Measurements from ENCODE around the gene CCDC40. TPM values are rescaled to one million over a fixed set of nuclear protein-coding genes. Genes with fewer than 3 reads are reported as not detected.

The CCDC40 gene
- total and polyA plus RNA-seq, 10 of the 15 experiments (the other 5 are each of a cell fraction or from before 2014, with no cell fraction given) = 0.06 to 0.10 TPM; not detected in 8

GRCh38 chr17:80115159-80115558, 78.7 kb downstream of the CCDC40 start:
- ChIA-PET RAD21 (ENCODE audit: unreplicated experiment) (no interaction called here), POLR2A (no interaction called here), SMC1A (ENCODE audit: uncharacterized antibody, unreplicated experiment) (no interaction called here), CTCF (no interaction called here)
- in situ Hi-C loops (cut with MboI) (no loop called here), intact Hi-C loops (cut with micrococcal nuclease; ENCODE audit: unreplicated experiment) (no loop called here)
- Histone ChIP-seq H3K9ac (ENCODE audit: control insufficient read depth, insufficient read depth, low read length) (no peak overlapping the region), H3K27me3 (replicated peaks in 1 of 2; ENCODE audit: control insufficient read depth in 2 of 2, insufficient read depth in 2 of 2, low read length in 1 of 2) (peaks cover 0 to 3% of the 10 kb centered on the region in 2 experiments; a peak in 2 of 4 replicates), H4K20me1 (ENCODE audit: control insufficient read depth, insufficient read depth) (no peaks in the 10 kb centered on the region), H3K79me2 (ENCODE audit: control insufficient read depth, insufficient read depth, low read length) (no peaks in the 10 kb centered on the region), H3K4me1 (ENCODE audit: control insufficient read depth, insufficient read depth, low read length) (no peaks in the 10 kb centered on the region), H3K4me2 (ENCODE audit: control insufficient read depth, insufficient read depth) (no peak overlapping the region), H3K36me3 (ENCODE audit: control insufficient read depth in 2 of 2, insufficient read depth in 2 of 2, low read length in 1 of 2) (no peaks in the 10 kb centered on the region), H3K27ac (ENCODE audit: control insufficient read depth, insufficient read depth) (no peak overlapping the region), H3K4me3 (no peak overlapping the region), H2AFZ (ENCODE audit: control insufficient read depth, low read depth, low read length) (no peak overlapping the region), H3K9me3 (replicated peaks; ENCODE audit: control insufficient read depth, insufficient read depth, low read length) (no peaks in the 10 kb centered on the region; the same call in 2 of the 3 replicates)
- no peak for TF ChIP-seq RELA (IDR thresholded peaks at IDR 0.05; ENCODE audit: borderline replicate concordance, partially characterized antibody)
- TF ChIP-seq ZSCAN29 (IDR thresholded peaks at IDR 0.05) = no peak
- no peak for TF ChIP-seq CBX3 (IDR thresholded peaks at IDR 0.05; ENCODE audit: borderline replicate concordance, low read depth)
- TF ChIP-seq STAT3 (IDR thresholded peaks at IDR 0.05; ENCODE audit: low read depth, low read length) = no peak
- no peak for TF ChIP-seq USF2 (IDR thresholded peaks at IDR 0.05; ENCODE audit: borderline replicate concordance, low read depth, low read length)
- TF ChIP-seq ELK1 (IDR thresholded peaks at IDR 0.05; ENCODE audit: low read depth, low read length) = no peak
- no peak for TF ChIP-seq IKZF2 (IDR thresholded peaks at IDR 0.05)
- DNase-seq (ENCODE audit: low read depth, low spot score) (no peak), FAIRE-seq (no peak), ATAC-seq (no peak)
- 45% methylated on average over 8 of the region's 8 CpGs for WGBS (ENCODE audit: insufficient coverage, insufficient replicate concordance, low lambda C conversion rate, missing lambda C conversion rate)
- BruUV-seq (replicated peaks) = no TSS peak
